ENCODE results near the gene PHTF1.
"Not testable (repeated sequence)": the region's sequence is repeated elsewhere in the genome, so short reads cannot be mapped to it uniquely, and the experiment has no call there.

The PHTF1 gene

DNA sequence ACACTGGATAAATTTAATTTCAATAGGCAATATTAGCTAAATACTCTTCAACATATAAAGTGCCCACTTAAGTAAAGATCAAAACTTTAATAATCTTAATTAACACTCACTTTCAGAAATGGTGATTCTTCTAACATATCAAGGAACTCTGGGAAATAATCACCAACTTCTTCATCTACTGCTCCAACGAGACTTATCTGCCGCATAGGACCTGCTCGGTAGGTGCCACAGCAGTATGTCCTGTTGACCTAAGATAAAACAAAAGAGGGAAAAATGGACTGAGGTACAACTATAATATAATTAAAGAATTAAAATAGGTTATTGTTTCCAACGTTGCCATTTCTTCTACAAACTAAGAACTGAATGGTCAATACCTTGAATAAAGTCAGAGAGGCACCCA lies 18.3 kb upstream of the PHTF1 start:
- DNase-seq, result no peak

DNA sequence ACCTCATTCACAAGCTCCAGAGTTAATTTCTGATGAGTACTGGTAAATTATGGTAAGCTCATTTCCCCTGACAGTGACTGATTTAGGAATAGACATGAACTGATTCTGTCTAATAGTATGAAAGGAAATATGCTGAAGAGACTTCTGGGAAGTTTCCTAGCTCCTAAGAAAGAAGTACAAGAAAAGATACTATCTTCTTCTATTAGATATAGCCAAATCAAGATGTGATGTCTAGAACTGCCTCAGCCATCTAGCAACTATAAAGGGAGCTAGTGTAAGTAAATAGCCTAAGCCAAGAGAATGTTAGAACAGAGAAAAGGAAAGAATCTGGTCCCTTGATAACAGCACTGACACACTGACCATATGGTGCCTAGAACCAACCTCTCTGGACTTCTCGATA lies 10.7 kb upstream of the PHTF1 start:
- DNase-seq, result no peak

DNA sequence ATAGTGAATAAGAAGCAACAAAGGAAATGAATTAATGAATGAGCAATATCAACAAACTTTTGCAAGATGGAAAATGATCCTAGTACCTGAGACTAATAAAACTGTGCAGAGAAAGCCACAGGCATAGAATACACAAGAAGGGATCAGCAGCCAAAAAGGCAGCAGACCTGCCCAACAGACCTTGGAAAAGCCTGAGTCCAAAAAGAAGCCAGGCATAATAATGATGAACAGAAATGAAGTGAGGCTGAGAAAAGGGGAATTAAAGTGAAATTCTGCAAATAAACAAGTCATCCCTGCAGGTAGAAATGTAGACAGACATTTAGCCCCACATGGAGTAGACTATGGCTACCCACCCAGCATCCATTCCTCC lies 10.3 kb upstream of the PHTF1 start:
- DNase-seq, result no peak

DNA sequence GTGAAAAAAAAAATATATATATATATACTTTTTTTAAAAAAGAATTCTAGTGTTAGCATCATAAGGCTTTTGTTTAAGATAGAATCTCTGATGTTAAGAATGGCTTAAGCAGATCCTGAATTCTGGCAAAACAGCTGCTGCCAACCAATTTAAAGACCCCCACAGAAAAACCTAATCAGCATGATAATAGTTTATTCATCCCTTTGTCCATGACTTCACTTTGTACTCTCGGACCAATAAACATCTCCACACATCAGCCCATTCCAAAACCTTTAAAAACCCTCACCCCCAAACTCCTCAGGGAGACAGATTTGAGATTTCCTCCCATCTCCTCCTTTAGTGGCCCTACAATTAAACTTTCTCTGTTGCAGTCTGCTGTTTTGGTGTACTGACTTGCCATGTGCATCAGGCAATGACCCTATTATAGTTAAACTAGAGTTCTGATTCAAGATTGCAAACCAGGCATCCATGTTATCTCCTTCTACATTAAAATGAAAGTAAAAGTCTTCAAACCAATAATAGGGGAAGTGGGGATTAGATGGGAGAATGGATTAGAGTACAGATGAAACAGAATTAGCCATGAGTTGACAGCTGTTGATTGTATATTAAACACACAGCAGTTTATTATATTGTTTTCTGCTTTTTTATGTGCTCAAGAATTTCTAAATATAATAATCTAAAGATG lies 9.8 kb upstream of the PHTF1 start:
- DNase-seq, result no peak

DNA sequence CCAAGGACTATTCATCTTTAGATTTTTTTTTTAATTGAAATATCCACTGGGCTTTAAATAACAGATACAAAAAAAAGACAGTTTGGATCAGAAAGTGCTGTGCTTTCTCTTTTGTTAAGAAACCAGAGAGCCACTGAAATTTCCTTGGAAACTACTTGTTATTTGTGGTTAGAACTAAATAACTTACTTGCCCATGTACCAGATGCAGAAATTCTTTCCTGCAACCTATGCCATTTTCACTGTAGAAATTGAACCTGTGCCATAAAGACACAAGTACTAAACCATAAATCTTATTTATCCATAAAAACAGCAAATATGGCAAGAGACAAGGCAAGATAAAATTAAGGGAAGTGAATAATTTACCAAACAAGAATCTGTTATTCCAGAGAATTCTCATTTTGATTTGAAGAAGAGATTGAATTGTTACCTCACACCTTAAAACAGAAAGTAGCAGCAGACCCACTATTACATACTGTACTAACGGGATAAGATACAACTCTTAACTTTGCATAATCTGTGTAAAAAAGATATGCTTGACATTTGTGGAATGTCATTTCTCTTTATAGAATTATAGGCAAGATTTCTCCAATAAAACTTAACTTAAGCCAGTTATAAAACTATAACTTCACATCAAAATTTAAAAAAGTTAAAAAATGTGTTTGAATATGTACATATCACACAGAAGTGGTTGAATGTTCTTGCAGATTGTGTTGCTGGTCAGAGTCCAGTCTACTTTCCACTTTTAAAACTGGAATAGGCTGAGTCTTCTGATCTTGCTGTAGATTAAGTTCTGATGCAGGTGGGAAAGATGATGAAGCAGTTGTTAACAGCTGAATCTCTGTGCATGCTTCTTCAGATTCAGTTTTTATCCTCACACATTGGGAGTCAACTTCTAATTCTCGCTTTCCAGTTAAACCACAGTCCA lies 6.3 kb upstream of the PHTF1 start:
- peak; percentile 27 for DNase-seq

DNA sequence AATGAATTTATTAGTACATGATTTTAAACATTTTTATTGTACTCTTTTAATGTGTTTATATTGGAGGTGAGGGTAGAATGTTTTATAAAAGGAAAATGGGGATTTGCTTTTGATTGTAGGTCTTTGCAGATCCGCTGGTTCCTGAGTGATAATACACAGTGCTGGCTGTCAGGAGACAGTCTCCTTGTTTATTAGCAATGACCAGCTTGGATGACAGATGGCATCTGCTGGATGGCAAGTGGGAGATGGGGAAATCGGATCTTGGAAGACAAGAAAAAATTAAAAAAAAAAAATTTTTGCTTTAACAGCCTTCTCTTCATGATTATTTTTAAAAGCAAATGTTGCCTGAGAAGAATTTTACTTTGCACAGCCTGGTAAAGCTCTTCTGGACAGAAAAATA lies 4.4 kb upstream of the PHTF1 start:
- DNase-seq, result no peak

DNA sequence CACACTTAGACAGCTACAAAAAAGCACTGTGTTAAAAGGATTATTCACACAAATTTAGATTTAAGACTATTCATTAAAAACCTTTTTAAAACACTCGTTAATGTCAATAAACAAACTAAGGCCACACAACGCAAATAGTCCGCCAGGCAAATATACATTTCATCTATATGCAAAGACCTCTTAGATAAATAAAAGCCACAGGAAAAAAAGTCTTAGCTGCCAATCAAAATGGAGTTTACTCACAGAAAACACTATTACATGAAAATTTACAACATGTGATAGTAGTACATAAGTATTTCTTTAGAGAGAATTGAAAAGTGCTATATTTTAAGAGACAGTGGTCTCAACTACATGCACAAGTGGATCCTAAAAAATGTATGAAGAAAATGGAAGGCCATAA lies 2.7 kb upstream of the PHTF1 start:
- no peak for DNase-seq

DNA sequence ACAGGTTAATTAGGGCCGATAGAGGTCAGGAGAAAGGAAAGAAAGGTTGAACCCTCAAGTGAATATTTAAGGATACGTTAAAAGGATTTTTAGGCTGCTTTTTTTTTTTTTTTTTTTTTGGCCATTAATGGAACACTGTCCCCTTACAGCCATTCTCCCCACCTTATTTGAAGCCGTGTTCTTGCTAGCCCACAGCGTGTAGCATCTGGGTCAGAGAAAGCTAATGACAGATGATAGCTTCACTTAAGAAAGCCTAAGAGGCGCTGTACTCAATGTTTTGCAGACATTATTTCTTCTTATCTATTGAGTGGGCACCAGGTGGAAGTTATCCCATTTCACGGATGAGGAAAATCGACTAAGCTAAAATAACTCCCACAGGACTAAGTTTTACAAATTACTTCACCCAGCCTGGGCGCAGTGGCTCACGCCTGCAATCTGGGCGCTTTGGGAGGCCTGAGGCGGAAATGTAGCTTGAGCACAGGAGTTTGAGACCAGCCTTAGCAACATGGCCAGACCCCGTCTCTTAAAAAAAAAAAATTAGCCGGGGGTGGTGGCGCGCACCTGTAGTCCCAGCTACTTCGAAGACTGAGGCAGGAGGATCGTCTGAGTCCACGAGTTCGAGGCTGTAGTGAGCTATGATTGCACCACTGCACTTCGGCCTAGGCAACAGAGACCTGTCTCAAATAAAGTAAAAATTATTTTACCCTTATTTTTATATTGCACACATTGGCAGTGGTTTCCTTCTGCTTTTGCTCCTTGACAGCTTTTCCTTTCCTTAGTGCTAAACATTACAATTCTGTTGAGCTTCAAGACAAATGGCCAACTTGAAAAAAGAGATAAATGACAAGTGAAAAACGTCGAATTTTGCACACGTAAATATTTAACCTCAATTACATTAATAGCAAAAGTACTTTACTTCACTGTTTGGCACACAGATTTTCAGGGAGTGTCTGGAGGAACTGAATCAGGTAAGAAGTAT lies 1.1 kb upstream of the PHTF1 start:
- no peak for DNase-seq

DNA sequence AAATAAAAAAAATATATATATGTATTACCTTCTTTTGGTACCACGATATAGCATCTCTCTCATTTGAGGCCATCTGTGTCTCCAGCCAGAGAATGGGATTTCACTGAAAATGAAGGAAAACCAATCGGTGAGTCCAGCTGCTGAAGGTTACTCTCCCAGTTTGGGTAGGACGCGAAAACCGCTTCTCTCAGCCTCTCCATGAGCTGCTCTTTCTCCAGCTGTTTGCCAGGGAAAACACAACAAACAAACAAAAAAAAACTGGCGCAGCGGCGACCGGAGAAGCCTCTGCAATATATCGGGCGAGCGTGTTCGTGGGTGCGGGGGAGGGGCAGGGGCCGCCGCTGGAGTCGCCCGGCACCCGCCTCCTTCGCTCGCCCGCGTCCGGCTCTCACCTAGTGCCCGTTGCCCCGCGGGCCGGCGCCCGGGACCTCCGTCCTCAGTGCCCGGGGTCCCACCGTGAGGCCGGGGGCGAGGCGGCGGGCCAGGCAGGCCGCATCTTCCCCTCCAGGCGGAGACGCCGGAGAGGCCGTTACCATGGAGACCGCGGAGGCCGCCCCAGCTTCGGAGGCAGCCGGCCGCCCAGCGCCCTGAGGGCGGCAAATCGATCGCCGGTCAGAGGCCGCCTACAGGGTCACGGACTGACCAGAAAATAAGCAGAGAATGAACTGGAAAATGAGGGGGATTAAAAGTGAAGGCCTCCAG lies 504 bp downstream of the PHTF1 start:
- peak; percentile 46 for DNase-seq

DNA sequence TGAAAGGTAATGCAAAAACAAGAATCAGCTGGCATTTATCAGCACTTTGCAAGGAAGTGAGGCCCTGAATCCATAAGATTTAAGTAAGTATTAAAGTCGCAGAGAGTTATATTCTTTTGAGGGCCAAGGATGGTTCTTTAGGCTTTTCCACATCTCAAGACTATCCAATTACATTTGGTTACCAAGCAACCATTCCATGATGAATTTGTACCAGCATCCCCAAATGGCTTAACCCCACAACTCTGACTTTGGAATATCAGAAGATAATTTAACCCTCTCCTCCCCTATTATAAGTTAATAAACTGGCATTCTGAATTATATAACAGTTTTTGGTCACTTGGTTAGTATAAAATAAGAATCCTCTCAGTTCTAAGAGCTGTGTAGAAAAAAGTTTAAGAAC lies 2.8 kb downstream of the PHTF1 start:
- DNase-seq, result no peak

DNA sequence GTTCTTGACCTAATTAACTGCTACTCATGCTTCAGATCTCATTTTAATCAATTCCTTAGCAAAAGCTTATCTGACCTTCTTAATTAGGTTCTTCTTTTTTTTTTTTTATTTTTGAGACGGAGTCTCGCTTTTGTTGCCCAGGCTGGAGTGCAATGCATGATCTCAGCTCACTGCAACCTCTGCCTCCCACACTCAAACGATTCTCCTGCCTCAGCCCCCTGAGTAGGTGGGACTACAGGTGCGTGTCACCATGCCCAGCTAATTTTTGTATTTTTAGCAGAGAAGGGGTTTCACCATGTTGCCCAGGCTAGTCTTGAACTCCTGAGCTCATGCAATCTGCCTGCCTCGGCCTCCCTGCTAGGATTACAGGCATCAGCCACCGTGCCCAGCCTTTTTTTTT lies 6.0 kb downstream of the PHTF1 start:
- not testable (repeated sequence) for DNase-seq

DNA sequence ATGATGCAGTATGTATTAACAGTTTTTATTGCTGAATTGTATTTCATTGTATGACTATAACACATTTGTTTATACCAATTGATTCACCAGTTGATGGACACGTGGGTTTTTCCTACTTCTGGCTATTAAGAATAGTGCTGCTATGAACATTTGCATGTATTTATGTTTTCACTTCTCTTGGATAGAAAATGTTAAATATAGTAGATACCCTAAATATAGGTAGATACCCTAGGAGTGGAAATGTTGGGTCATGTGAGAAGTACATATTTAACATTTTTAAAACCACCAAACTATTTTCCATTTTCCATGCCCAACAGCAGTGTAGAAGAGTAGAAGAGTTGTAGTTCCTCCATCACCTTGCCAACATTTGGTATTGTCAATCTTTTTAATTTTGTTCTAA lies 7.8 kb downstream of the PHTF1 start:
- no peak for DNase-seq

DNA sequence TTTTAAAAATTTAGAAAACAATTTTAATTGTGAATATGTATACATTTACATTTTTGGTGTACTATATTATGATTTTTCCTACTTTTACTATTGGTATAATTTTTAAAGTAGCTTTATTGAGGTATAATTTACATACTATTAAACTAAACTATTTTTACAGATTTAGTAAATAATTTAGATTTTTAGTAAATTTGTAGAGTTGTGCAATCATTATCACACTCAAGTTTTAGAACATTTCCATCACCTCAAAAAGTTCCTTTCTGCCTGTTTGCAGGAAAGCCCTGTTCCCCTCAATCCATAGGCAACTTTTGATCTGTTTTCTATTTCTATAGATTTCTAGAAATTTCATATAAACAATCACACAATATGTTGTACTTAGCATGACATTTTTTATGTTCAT lies 8.2 kb downstream of the PHTF1 start:
- DNase-seq, result no peak

DNA sequence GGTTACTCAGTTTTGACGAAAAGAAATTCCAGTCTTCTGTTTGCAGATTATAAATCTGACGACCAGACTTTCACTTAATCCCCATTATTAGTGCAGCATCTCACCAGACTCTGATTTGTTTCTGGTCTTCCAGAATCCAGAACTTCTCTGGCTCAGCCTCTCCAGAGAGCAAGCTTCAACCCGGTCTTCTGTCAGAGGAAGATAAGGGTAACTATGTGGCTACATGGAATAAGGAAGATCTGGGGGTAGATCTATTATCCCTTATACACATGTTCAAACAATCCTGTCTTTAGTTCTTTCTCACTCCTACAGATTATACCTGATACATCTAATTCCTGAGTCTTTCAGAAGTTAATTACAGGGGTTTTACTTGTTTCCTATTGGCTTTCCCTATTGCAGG lies 9.9 kb downstream of the PHTF1 start:
- no peak for DNase-seq

DNA sequence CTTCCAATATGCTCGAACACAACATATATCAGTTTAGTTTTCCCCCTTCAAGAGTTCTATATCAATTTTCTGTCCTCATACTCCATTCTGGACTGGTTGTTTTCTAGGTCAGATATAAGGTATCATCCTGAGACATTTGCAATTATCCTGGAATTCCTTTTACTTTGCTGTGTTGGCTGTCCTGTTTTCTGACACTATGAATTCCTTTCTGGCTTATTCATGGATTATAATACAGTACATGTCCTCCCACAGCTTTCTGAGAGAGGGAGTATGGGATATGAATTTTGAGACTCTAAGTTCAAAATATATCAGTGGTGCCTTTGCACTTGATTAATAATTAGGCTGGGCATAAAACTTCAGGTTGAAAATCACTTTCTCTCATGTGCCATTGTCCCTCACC lies 11.9 kb downstream of the PHTF1 start:
- peak; percentile 57 for DNase-seq

DNA sequence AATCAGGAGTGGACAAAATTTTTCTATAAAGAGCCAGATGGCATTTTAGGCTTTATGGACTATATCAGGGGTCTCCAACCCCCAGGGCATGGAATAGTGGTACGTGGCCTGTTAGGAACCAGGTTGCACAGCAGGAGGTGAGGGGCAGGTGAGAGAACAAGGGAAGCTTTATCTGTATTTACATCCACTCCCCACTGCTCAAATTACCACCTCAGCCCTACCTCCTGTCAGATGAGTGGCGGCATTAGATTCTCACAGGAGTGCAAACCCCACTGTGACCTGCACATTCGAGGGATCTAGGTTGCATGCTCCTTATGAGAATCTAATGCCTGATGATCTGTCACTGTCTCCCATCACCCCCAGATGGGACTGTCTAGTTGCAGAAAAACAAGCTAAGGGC lies 13.9 kb downstream of the PHTF1 start:
- no peak for DNase-seq

DNA sequence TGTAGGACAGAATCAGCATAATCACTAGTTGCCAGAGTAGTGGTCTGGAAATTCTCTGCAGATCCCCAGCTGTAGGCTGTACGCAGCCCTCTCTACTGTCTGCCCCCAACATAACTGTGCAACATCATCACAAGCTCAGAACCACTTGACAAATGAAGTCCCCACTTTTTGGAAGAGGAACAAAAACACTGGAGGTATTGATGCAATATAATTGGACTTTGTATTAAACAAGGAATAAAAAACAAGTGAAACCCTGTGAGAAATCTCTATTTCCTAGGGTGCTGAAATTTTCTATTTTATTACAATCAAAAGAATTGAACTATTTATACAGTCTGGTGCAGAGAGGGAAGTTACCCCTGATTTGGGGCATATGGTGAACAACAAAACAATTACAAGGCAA lies 15.2 kb downstream of the PHTF1 start:
- DNase-seq, result no peak

DNA sequence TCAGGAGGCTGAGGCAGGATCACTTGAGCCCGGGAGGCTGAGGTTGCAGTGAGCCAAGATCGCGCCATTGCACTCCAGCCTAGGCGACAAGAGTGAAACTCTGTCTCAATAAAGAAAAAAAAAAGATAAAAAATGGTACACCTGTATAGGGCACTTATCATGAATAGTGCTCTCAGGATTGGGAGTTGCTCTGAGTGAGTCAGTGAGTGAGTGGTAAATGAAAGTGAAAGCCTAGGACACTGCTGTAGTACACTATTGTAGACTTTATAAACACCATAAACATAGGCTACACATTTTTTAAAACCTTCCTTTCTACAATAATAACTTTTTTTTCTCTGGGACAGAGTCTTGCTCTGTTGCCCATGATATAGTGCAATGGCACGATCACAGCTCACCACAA lies 16.8 kb downstream of the PHTF1 start:
- no peak for DNase-seq

DNA sequence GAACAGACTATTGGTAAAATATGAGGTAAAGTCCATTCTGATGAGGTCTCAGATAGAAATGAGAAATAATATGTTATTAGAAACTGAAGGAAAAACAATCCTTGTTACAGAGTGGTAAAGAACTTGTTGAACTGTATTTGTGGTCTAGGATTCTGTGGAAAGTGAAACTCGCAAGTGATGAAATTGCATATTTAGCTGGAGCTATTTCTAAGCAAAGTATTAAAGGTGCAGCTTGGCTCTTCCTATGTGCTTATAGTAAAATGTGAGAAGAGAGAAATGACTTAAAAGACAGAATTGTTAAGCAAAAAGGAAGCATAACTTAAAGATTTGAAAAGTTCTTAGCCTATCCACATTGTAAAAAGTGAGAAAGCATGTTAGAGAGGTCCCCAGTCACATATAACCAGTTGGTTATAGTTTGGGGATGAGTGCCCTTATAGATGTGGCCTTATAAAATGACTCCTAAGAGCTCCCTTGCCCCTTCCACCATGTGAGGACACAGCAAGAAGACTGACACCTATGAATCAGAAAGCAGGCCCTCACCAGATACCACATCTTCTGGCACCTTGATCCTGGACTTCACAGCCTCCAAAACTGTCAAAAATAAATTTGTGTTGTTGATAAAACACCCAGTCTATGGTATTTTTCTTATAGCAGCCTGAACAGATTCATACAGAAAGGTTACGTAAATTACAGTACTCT lies 24.8 kb downstream of the PHTF1 start:
- no peak for DNase-seq

DNA sequence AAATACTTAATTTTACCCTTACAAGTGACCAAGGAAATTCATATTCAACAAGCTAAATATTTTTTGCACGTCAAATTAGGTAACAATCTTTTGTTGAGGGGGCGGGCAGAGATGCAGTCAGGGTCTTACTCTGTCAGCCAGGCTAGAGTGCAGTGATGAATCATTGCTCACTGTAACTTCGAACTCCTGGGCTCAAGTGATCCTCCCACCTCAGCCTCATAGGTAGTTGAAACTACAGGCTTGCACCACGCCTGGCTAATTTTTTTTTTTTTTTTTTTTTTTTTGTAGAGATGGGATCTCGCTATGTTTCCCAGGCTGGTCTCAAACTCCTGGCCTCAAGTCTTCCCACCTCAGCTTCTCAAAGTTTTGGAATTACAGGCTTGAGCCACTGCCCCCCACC lies 26.5 kb downstream of the PHTF1 start:
- no peak for DNase-seq

DNA sequence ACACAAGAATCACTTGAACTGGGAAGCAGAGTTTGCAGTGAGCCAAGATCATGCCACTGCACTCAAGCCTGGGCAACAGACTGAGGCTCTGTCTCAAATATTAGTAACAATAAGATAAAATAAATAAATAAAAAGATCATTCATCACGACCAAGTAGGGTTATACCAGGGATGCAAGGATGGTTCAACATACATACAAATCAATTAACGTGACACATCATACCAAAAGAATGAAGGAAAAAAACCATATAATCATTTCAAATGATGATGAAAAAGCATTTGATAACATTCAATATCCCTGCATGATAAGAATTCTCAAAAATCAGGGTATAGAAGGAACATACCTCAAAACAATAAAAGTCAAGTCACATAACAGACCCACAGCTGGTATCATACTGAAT lies 38.3 kb downstream of the PHTF1 start:
- no peak for DNase-seq

DNA sequence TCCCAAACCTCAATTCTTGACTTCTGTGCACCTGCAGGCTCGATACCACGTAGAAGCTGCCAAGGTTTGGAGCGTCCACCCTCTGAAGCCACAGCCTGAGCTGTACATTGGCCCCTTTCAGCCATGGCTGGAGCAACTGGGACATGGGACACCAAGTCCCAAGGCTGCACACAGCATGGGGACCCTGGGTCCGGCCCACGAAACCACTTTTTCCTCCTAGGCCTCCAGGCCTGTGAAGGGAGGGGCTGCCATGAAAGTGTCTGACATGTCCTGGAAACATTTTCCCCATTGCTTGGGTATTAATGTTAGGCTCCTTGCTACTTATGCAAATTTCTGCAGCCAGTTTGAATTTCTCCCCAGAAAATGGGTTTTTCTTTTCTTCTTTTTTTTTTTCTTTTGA lies 40.7 kb downstream of the PHTF1 start:
- not testable (repeated sequence) for DNase-seq
